PC-3 (cell line): ENCODE results near the gene PFKFB2.

Experiments
- EZH2 ChIP-seq: fragments of 300-600 bp; sonication (generic); IDR thresholded peaks from one replicate; pipeline ENCODE4 v1.6.1; 2017; ENCODE audit warnings: antibody characterized with exemption, mild to moderate bottlenecking, low read length; ENCODE audit not compliant: unreplicated experiment
- TF ChIP-seq, protein P1 (sequence below): fragments of 300-600 bp; sonication (generic); conservative IDR thresholded peaks from 2 replicates; pipeline ENCODE4 v1.5.1; 2017; ENCODE audit warnings: antibody characterized with exemption, low read depth, mild to moderate bottlenecking, low read length

- TF ChIP-seq, protein P1, sequence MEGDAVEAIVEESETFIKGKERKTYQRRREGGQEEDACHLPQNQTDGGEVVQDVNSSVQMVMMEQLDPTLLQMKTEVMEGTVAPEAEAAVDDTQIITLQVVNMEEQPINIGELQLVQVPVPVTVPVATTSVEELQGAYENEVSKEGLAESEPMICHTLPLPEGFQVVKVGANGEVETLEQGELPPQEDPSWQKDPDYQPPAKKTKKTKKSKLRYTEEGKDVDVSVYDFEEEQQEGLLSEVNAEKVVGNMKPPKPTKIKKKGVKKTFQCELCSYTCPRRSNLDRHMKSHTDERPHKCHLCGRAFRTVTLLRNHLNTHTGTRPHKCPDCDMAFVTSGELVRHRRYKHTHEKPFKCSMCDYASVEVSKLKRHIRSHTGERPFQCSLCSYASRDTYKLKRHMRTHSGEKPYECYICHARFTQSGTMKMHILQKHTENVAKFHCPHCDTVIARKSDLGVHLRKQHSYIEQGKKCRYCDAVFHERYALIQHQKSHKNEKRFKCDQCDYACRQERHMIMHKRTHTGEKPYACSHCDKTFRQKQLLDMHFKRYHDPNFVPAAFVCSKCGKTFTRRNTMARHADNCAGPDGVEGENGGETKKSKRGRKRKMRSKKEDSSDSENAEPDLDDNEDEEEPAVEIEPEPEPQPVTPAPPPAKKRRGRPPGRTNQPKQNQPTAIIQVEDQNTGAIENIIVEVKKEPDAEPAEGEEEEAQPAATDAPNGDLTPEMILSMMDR, result no peak
- TF ChIP-seq EZH2, result no peak
Observed at GRCh38 chr1:207054491-207054890, 1.4 kb downstream of the PFKFB2 start.
